Adipose tissue (tissue), 3 donors: ENCODE measurements around the gene OR2T27. TPM values are rescaled to one million over a fixed set of nuclear protein-coding genes. Genes with fewer than 3 reads are reported as not detected.
"Not testable (repeated sequence)": the region's sequence is repeated elsewhere in the genome, so short reads cannot be mapped to it uniquely, and the experiment has no call there.

Experiments used
- H3K27ac ChIP-seq: one replicate; pipeline ENCODE4 v1.5.1; 2013; ENCODE audit warnings: low read depth, low read length
- WGBS, 3 donors: extraction: QIAGEN DNeasy Blood & Tissue Kit; methylation state at CpG; one replicate each; pipeline ENCODE4 v1.1.7; 2013; 5-methylcytosine and 5-hydroxymethylcytosine counted together
- polyA plus RNA-seq, 3 donors: library from polyadenylated mRNA; stranded (reverse); fragments of 200-250 nt; gene quantifications; one replicate each; pipeline ENCODE4 v1.2.3, GENCODE V29; 2013
- donor health status: healthy with polysubstance abuse.
- donor health status: Bipolar disorder and iron deficiency.
- donor health status: healthy.

Gene OR2T27
- polyA plus RNA-seq, 3 donors = not detected

DNA sequence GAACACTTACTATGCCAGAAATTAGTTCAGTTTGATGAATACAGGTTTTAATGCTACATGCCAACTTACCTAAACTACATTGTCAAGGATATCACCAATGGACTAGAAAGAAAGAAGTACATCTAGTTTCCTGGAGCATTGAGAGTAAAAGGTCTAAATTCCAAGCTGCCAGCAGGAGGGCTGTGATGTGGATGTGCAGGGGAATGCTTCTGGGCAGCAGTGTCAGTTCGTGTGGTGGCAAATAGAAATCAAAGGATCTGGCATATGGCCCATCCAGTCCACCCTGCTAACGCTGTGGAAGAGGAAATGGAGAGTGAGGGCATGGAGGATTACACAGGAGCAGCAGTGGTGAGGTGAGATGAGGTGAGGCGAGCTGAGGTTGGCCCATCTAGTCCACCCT, 10.2 kb downstream of the OR2T27 start, which contains the start of gene OR2T35:
Gene OR2T35 (minus strand): TSS at position 101 of the 400 bp plus-strand sequence. CDS start 6,020 bp downstream, outside the sequence.
- not testable (repeated sequence) for H3K27ac ChIP-seq
- WGBS, 3 donors = 67 to 100% methylated on average over 1 to 2 of the region's 3 CpGs; no CpG with 5 or more reads in 1 of the 3 donors

DNA sequence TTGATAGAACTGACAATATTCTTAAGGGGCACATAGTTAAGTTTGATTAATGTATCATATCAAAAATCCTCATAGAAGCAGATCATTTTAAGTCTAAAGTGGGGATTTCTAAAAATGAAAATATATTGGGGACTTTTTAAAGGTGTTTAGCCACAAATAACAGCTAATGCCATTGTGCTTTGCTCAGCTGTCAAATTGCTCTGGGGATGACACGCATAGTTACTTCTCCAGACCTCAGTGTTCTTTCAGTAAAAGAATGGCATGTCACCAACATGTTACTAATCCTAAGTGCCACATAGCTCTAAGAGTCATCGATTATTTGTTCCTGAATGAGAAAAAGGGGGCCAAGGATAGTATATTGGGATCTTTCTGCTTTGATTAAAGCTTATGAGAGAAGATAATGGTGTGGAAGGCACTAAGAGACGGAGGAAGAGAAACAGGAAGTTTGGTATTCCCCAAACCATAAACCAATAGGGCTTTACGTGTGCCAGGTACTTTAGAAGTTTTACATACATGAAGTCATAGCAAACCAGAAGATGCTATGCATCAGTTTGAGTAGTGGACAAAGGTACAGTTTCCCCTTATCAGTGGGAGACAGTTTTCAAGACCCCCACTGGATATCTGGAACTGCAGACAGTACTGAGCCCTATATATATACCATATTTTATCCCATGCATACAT, 12.2 kb downstream of the OR2T27 start:
- H3K27ac ChIP-seq = not testable (repeated sequence)
- no CpG with 5 or more reads among the region's 4 CpGs for WGBS, 3 donors

GRCh38 chr1:248641583-248641982, 13.7 kb downstream of the OR2T27 start:
- not testable (repeated sequence) for H3K27ac ChIP-seq
- 92% methylated on average over 4 of the region's 5 CpGs; no CpG with 5 or more reads in 2 of the 3 donors for WGBS, 3 donors

DNA sequence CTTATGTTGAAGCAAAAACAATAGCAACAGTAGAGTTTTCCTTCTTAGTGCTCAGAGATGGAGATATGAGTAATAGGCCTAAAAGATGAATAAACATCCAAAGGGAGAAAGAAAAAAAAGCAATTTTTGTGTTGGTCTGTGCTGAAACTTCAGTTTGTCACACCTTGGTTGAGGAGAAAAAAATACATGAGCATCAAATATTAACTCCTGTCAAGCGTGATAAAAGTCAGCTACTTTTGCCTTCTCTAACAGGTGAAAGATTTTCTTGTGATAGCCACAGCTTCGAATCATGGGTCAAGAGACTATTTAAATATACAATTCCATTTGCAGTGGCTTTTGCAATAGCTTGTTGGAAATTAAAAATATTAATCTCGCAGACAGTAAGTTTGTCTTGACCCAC, 14.4 kb downstream of the OR2T27 start:
- WGBS, 3 donors = no CpG with 5 or more reads among the region's 3 CpGs
- not testable (repeated sequence) for H3K27ac ChIP-seq

DNA sequence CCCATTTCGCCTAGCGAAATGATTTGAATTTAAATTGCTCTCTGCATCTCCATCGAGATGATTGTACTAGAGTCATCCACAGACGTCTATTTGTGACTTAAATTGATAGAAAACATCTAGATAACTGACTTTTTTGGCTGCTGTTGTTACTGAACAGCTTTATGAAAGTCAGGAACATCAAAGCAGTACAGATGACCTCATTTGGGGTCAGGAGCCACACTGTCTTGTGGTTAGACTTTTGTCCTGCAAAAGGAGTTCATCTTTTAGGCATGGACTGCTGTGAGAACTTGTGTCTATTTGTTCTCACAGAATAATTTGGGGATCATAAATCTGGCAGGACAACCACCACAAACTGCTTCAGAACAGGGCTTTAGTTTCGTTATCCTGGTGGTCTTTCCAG, 15.7 kb downstream of the OR2T27 start:
- H3K27ac ChIP-seq = not testable (repeated sequence)
- WGBS, 3 donors = no CpG with 5 or more reads among the region's 5 CpGs

- H3K27ac ChIP-seq = not testable (repeated sequence)
- 16 to 67% (median 61%) methylated on average over 2 of the region's 5 CpGs for WGBS, 3 donors
These were observed 18.7 kb downstream of the OR2T27 start for GRCh38 chr1:248636612-248637011.

DNA sequence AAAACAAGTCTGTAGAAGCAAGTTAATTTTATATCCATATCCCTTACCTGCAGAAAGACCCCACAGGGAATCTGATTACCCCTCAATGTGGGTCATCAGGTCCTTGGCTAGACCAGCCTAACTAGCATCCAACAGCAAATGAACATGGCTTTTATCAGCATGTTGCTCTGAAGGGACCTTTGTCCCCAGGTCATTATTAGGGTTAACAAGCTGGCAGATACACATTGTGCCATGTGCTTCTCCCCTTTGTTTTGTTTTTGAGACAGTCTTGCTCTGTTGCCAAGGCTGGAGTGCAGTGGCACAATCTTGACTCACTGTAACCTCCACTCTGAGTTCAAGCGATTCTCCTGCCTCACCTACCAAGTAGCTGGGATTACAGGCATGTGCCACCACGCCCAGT, 20.3 kb downstream of the OR2T27 start, which contains the start of gene OR2T11:
Gene OR2T11 (minus strand): TSS at position 101 of the 400 bp plus-strand sequence. CDS start 7,963 bp downstream, outside the sequence.
- not testable (repeated sequence) for H3K27ac ChIP-seq
- no CpG with 5 or more reads among the region's 2 CpGs for WGBS, 3 donors

DNA sequence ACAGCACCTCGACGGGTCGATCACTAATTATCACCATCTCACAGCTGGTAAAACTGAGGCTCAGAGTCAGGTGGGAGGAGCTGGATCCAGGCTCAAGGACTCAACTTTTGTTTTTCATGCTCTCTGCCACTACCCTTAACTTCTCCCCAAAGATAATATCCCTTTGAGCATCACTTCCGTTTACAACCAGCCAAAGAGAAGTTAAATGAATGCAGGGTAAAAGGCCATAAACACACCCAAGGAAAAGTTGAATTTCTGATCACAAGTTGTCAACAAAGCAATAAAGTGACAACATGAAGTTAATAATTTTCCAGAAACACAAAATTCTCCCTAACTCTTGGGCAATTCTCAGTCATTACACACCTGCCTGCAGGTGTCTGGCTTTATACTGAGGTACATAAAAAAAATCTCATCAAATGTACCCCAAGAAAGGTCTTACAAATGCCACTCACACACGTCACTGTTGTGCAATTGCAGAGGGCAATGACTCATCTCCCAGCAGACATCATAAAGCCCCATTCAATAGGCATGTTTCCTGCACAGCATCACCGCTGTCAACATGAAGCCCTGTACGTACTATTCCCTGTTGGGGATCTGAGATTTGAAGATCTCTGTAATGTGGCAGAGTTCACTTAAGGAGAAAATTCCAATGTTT, 23.8 kb downstream of the OR2T27 start:
- WGBS, 3 donors = 66 to 70% (median 67%) methylated on average over 7 of the region's 7 CpGs
- H3K27ac ChIP-seq = no peak overlapping the region

GRCh38 chr1:248630551-248630950, 24.8 kb downstream of the OR2T27 start:
- H3K27ac ChIP-seq = no peak overlapping the region
- 76 to 80% (median 79%) methylated on average over 2 of the region's 2 CpGs for WGBS, 3 donors

DNA sequence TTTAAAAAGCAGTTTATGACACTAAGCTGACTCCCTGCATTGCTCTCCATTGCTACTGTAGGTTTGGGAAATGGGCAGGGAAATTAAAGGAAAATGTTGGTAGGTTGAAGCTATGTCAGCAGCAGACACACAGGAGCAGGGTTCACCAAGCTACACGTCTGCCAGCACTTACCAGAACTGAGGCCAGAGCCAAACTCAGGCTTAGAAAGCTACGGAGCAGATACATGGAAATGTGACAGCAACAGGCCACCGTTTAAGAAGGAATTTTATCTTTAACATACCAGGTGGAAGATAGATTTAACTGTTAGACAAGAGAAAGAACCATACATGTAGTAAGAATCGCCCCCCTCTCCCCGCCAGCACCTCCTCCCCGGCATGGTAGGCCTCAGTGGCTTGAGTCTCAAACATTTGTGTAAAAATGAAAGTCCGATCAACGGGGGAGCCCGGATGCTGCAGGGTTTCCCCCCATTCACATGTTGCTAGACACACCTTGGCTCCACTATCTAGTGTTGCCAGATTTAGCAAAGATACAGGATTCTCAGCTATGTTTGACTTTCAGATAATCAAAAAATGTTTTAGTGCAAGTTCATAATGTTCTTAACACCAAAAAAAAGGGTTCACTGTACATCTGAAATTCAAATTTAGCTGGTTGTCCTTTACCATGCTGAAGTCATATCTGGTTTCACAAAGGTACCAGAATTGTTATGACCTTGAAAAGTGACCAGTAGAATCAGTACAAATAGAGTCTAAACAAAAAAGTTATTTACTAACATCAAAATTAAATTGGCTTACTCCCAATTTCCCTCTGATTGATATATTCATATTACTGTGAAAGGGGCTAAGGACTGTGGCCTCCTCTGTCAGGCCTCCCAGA, 27.1 kb downstream of the OR2T27 start:
- no peak overlapping the region for H3K27ac ChIP-seq
- 81 to 87% (median 84%) methylated on average over 7 to 9 of the region's 9 CpGs for WGBS, 3 donors

GRCh38 chr1:248625971-248626370, 29.4 kb downstream of the OR2T27 start:
- H3K27ac ChIP-seq = no peak overlapping the region
- 76 to 78% (median 78%) methylated on average over 5 of the region's 5 CpGs for WGBS, 3 donors

DNA sequence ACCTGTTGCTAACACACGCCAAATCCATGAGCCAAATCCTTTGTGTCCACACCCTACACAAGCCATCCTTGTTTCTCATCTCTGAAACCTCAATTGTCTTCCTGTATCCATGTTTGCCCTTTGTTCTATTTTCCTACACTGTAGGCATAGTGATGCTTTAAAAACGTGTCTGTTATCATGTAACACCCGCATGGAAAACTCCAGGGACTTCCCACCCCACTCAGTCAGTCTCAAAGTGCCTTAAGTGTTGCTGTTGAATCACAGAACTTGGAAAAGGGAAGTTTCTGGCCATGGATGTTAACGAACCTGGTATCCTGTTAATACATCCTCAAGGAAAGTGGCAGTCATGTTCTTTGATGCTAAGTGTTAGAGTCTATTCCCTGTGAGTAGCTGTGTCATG, 30.2 kb downstream of the OR2T27 start:
- no peak overlapping the region for H3K27ac ChIP-seq
- WGBS, 3 donors = 68 to 74% (median 70%) methylated on average over 4 of the region's 4 CpGs

- no peak overlapping the region for H3K27ac ChIP-seq
- WGBS, 3 donors = 48 to 66% (median 60%) methylated on average over 4 of the region's 4 CpGs
These were observed 32.7 kb downstream of the OR2T27 start for GRCh38 chr1:248622570-248623001.

DNA sequence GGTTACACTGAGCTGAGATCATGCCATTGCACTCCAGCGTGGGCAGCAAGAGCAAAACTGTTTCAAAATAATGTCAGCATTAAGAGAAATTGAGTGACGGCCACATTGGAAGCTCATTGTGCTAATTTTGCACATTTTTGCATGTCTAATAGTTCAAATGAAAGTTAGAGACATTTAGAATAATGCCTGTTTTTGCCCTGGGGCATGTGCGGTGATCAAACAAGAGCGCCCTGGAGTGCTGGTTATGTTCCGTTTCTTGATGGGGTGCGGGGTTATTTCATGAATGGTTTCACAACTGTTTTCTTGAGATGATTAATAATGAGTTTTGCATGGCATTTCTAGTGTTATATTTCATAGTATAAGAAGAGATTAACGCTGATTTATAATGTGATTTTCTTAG, 33.6 kb downstream of the OR2T27 start:
- WGBS, 3 donors = 64 to 71% (median 67%) methylated on average over 7 of the region's 7 CpGs
- no peak overlapping the region for H3K27ac ChIP-seq

DNA sequence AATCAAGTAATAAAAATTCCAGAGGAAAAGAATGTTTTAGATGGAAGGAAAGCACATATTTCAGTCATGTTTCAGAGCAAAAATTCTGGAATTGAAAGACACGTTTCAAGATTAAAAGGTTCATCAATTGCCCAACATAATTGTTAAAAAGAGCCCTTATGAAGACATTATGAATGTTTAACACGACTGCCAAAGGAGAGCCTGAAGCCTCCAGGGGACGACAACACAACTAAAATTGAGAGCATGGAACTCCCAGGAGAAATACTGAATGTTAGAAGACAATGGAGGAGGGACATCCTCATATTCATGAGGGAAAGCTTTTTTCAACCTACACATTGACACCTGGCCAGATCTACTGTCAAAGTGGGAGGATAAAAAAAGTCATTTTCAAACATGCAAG, 36.5 kb downstream of the OR2T27 start:
- H3K27ac ChIP-seq = no peak overlapping the region
- 4% methylated on average over 3 of the region's 3 CpGs for WGBS, 3 donors

- 69 to 75% (median 71%) methylated on average over 7 of the region's 7 CpGs for WGBS, 3 donors
- no peak overlapping the region for H3K27ac ChIP-seq
These were observed 37.2 kb downstream of the OR2T27 start for GRCh38 chr1:248618119-248618518.

- WGBS, 3 donors = 63 to 78% (median 73%) methylated on average over 1 of the region's 1 CpG
These were observed 41.6 kb downstream of the OR2T27 start for GRCh38 chr1:248613742-248614141.

DNA sequence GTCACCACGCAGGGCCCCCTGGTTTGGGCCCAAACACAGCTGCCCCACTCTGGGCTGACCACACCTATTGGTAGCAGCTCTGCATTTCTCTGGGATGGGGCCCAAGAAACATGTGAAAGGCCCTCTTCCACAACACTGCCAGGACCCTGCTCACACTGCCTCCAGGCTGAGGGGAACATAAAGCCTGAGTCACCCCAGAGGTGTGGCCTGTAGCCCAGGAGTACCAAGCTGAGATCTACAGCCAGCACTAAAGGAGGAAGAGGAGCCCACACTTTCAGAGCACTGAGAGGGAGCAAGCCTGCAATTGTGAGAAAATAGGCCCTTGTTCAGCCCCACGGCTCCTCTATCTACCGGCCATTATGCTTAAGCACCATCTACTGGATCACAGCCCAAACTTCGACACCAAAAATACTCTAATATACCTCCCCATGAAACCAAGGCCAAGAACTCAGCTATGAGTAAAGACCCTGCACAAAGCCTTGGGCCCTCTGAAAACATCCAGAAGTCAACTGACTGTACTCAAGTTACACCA, 43.4 kb downstream of the OR2T27 start:
- WGBS, 3 donors = 78 to 90% (median 80%) methylated on average over 4 of the region's 4 CpGs
- no peak overlapping the region for H3K27ac ChIP-seq

More at GRCh38 chr1:248613742-248614141, 41.6 kb downstream of the OR2T27 start:
- no peak overlapping the region for H3K27ac ChIP-seq

DNA sequence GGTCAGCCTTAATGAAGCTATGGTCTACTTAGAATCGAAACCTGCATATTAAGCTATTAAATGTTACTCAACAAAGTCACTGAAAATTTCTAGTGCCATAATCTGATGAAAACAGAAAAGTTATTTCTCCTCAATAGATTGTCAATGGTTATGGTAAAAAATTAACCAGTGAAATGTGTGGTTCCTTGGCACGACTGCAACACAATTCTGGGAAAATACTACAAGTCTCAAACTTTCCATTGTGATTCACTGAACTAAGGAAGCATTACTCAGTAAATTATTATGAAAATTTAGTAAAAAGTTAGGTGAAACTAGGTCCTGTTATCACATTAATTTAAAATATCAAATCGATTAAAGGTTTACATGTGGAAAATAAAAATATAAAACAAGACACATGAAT, 45.0 kb downstream of the OR2T27 start:
- 33 to 53% (median 49%) methylated on average over 3 of the region's 3 CpGs for WGBS, 3 donors
- H3K27ac ChIP-seq = no peak overlapping the region
